ENCODE measurements around the gene CYB561A3. TPM values are rescaled to one million over a fixed set of nuclear protein-coding genes. Genes with fewer than 3 reads are reported as not detected.
"Not testable (repeated sequence)": the region's sequence is repeated elsewhere in the genome, so short reads cannot be mapped to it uniquely, and the experiment has no call there.

CYB561A3 gene, protein sequence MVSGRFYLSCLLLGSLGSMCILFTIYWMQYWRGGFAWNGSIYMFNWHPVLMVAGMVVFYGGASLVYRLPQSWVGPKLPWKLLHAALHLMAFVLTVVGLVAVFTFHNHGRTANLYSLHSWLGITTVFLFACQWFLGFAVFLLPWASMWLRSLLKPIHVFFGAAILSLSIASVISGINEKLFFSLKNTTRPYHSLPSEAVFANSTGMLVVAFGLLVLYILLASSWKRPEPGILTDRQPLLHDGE
- total RNA-seq = 58.4 and 75.4 TPM in 2 replicates

DNA sequence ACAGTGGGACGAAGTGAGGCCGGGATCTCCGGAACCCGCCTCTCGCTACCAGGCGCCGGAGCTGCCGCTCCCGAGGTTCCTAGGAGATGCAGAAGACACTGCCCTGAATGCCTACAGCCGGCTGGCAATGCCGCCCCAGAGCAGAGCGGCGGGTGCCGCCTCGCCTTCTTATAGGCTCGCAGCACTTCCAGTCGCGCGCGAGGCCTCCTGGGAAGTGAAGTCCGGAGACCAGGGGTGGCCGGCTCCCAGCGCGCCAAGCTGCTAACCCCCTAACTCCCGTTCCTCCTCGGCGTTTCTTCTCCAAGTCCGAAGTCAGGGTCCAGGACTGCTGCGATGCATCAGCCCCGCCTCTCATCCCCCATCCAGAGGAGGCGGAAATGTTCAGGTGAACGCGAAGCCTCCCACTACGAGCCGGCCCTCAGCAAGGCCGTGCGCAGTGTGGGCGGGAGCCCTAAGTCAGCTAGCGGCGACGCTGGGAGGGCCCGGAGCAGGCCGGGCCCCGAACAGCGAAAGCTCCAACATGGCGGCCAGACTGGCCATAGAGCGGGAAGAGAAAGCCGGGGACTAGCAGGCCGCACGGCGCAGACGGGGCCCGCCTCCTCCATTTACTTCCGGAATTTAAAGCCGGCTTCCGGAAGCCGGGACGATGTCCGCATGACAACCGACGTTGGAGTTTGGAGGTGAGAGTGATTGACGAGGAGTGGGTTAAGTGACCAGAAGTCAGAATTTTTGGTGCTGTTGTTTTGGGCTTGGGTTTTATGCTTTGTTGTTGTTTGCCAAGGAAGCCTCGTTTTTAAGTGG is at the start of gene CYB561A3, which contains the start of gene TMEM138:
Gene CYB561A3, minus strand, starts transcription at position 142 of the 801 bp plus-strand sequence. CDS start 5,169 bp downstream, outside the sequence.
Gene TMEM138, plus strand, starts transcription at position 634 of the 801 bp plus-strand sequence. CDS start 2,017 bp downstream, outside the sequence.
- peak; percentile 94 for DNase-seq

DNA sequence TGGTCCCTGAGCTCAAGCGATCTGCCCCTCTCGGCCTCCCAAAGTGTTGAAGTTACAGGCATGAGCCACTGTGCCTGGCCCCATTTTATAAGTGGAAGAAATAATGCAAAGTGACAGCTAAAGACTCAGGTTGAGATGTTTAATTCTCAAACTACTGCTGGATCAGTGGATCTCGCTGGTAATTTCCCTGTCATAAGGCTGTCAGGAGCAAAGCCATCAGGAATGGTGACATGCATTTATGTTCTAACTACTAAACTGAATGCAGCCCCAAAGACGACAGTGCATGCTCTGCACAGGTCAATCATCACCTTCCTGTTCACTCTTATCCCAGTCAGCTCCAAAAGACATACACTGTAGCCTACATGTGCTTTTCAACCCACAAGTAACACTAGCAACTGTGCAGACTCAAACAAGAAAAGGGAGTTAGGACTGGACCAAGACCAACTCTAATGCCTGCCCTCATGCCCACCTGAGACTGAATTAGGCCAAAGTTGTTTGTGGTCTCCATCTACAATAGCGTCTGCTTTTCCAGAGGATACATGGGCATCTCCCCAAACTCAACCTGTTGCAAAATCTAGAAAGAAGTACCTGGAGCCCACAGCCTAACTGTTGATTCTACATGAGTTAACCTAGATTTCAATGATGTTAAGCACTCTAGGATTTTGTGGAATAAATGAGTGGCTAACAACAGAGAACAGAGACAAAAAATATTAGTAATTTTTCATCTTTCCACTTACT is 45.5 kb upstream of the CYB561A3 start:
- DNase-seq = no peak

DNA sequence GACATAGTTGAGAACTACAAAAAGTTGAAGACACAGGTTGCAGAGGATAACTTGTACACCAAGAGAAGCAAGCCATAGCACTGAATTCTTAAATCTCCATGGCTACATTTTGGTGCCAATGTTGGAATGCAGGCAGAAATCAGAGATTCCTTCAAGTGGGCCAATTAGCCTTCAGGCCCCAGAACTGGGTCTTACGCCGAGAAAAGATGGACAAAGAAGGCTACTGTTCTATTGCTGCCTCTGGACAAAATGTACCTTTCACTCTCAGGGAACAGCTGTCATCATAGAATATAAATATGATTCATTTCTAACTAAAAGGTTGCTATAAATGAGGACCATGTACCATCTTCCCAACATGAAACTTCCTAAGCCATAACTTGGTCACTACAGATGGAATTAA is 44.4 kb upstream of the CYB561A3 start:
- DNase-seq = no peak

DNA sequence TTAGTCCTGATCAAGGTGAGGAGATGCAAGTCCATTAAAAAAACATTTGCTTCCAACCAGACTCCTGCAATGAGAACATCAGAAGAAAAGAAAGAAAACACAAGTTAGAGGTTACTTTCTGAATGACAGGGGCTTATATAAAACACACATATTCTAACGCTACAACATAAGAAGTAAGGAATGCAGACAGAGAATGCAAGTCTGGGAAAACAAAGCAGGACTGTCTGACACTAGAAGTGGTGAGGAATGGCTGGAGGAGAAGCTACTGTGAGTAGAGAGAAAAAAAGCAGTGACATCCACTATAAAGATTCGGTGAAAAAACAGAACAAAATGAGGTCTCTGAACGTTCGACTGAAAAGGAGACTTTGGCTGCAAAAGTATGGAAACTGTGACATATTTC is 43.0 kb upstream of the CYB561A3 start:
- DNase-seq = no peak

DNA sequence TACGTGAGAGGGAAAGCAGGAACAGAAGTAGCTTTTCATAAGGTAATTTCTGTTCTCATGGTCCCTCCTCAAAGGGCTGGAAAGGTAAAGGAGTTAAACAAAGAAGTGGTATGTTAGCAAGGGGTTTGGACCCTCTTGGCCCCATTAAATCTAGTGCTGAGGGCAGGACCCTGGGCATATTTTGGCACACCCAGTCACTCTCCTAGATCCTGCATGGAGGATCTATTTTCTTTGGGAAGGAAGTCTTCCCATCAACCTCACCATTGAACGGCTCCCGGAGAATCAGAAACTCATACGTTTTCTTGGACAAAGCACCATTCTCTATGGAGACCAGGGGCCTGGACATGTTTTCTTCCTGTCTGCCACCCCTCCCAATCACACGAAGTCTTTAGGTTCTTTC is 42.4 kb upstream of the CYB561A3 start:
- DNase-seq = no peak

DNA sequence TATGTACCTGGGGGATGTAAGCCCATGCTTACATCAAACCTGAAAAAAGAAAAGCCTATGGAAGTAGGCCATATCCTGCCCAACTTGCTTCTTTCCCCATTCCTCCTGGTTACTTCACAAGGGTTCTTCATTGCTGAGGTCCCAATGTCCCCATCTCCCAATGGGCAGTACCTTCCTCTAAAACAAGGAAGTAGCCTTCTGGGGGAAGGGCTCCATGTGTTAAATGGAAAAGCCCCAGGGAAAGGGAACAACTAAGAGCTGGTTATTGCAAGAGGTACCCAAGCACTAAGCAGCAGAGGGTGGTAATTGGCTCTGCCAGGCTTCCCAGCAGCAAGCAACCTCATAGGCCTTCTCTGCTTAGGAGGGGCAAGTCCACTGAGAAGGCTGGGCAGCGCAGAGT is 42.0 kb upstream of the CYB561A3 start:
- no peak for DNase-seq

DNA sequence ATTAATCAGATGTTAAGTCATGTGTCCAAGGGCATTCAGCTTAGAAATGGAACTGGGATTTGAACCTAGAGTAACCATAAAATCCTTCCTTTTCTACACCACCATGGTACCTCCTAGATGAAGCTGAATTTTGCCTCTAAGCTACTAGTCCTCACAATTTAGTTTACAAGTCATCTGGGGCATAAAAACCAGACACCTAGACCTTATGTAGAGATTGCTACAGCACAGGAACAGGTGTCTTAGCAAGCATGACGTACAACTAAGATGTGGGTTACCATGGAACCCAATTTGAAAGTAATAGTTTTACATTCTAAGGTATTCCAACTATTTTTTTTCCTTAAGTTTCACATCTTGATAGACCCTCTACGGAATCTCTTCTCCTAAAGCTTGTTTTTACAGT is 39.9 kb upstream of the CYB561A3 start:
- DNase-seq = no peak

DNA sequence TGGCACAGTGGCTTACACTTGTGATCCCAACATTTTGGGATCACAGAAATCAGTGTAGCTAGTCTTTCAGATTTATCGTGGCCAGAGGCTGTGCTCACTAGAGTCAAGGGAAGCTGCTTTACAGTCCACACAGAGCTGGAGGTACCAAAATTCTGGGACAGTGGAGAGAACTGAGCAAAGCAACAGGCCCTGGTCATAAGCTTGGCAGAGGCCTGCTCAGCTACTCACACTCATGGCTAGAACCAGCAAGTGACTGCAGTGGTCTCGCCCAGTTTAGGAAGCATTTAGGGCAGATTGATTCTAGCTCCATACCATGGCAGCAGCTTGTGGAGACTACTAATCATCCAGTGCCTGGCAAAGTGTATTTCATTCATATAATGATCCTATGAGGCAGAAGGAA is 39.5 kb upstream of the CYB561A3 start:
- DNase-seq = no peak

DNA sequence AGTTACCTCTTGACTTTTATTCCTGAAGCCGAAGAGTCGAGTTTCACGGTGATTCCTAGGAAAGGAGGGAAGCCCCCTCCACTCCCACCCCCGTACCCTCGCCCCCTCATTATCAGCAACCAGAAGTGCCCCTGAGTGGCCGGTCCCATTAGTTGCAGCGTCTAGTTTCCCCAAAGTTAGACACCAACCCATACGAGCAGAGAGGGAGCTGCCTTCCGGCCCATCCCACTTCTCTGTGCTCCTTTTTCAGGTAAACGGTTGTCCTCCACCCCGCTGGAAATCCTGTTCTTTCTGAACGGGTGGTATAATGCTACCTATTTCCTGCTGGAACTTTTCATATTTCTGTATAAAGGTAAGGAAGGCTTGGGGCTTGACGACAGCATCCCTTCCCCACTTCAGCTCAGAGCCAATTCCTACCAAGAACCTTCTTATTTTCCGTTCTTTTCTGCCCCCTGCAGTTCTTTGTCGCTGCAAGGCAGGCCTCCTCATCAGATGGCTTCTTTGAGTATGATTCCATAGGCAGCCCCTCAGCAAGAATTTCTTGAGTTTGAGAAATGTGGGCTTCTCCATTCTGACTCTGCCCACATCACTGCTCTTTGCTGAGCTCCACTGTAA is 31.4 kb upstream of the CYB561A3 start:
- peak; percentile 46 for DNase-seq

DNA sequence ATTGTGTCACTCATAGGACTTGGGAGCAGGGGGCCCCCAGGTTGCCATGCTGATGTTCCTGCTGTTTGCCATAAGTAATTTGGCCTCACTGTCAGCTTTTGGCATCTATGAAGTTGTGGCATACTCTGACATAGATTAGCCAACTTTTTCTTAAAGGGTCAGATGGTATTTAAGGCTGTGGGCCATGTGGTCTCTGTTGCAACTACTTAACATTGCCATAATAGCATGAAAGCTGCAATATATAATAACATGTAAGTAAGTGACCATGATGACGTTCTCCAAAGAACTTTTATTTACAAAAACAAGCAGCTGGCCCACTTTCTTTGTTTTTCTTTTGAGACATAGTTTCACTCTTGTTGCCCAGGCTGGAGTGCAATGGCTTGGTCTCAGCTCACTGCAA is 28.5 kb upstream of the CYB561A3 start:
- DNase-seq = no peak

DNA sequence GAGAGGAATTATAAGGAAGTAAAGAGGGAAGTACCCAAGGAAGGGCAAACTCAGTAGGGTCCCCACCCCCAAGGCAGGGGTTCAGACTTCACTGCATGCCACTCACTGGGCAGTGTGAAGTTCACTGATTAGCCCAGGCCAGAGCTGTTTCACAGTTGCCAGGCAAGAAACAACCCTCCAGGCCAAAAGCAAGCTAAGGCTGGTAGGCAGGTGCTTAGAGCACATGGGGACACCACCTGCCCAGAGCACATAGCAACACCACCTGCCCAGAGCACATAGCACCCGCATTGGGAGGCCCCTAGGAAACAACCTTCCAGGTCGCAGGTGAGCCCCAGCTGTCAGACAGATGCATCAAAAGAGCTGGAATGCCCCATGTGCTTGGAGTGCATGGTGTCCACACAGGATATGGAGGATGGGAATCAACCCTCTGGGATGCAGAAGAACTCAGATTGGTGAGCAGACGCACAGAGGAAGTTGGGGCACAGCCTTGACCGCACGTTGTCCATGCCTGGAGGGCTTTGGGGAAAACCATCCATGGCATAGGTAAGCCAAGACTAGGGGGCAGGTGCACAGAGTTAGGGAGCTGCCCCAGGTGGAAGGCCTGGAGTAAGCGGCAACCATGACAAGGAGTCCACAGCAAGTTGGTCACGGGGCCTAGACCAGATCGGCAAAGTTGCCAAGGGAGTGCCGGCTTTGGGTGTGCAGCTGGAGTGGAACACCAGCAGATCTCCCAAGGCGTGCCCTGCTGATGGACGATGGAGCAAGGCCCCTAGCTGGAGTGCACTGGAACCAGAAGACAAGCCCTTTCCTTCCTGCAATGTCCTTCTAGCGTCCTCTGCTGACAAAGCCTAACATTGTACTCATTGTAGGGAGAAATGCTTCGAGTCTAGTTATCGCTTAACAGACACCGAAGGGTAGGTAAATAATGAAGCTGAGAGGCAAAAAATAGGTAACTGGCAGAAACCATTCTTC is 22.9 kb upstream of the CYB561A3 start:
- DNase-seq = peak; percentile 52

DNA sequence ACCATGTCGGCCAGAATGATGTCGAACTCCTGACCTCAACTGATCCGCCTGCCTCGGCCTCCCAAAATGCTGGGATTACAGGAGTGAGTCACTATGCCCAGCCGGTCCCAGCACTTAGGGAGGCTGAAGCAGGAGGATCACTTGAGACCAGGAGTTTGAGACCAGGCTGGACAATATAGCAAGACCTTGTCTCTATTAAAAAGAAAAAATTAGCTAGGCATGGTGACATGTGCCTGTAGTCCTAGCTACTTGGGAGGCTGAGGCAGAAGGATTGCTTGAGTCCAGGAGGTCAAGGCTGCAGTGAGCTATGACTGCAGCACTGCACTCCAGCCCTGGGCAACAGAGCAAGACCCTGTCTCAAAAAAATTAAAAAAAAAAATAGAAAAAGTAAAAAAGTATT is 22.2 kb upstream of the CYB561A3 start:
- not testable (repeated sequence) for DNase-seq

DNA sequence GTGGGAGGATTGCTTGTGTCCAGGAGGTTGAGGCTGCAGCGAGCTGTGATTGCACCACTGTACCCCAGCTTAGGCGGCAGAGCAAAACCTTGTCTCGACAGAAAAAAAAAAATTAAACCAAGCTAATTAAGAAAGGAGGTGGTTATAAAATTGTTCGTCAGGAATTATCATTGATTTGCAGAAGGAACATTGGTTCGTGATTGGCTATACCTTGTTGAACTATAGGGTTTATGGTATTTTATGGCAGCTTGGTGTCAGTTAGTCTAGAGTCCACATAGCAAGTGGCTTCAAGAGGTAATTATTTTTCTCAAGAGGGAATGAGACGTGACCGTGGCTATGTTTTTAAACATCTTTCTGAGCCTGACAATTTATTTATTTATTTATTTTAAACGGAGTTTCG is 19.2 kb upstream of the CYB561A3 start:
- no peak for DNase-seq

DNA sequence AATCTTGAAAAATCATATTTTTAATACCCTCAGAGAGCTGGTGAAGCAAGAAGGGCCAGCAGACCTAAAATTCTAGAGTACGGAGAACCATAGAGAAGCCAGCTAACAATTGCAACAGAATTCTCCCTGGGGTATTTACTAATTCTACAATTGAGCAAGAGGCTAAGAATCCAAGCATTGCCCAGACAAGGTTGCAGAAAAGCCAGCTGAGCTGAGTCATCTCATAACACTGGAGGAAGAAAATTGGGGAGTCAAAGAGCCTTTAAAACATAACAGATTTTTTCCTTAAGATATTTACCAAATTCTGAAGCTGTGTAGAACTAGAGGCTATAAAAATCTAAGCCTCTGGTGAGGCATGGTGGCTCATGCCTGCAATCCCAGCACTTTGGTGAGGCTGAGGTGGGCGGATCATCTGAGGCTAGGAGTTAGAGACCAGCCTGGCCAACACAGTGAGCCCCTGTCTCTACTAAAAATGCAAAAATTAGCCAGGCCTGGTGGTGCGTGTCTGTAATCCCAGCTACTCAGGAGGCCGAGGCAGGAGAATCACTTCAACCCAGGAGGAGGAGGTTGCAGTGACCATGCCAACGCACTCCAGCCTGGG is 17.1 kb upstream of the CYB561A3 start:
- DNase-seq = no peak

DNA sequence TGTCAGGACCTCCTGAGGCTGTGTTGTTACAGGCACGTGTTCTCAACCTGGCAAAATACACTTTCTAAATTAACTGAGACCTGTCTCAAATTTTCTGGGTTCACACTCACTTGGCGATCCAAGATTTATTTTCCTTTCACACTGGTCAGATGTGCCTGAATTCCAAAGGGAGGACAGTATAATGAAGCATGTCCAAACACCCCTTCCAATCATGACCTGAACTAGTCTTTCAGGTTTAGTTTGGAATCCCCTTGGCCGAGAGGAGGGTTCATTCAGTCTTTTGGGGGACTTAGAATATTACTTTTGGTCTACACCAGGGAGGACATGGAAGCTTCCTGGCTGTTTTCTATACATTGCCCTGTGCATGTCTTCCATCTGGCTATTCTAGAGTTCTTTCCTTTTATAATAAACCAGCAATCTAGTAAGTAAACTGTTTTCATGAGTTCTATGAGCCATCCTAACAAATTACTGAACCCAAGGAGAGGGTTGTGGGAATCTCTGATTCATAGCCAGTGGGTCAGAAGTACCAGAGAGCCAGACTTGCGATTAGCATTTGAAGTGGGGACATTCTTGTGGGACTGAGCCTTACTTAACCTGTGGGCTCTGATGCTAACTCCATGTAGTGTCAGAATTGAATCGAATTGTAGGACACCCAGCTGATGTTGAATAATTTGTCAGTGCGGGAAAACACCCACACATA is 15.9 kb upstream of the CYB561A3 start:
- DNase-seq = no peak

DNA sequence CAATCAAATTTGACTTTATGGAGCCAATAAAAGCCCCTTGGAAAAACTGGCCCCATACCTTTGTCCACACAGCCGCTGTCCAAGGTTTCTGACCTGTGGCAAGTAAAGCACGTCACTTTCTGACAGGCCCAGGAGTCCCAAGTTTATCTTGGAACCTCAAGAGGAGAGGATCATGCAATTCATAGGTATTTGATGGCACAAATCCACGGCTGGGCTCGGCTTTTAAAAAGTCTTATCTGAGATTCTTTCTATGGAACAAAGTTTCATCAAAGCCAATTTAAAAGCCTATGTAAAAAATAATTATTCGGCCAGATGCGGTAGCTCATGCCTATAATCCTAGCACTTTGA is 14.1 kb upstream of the CYB561A3 start:
- DNase-seq = no peak

DNA sequence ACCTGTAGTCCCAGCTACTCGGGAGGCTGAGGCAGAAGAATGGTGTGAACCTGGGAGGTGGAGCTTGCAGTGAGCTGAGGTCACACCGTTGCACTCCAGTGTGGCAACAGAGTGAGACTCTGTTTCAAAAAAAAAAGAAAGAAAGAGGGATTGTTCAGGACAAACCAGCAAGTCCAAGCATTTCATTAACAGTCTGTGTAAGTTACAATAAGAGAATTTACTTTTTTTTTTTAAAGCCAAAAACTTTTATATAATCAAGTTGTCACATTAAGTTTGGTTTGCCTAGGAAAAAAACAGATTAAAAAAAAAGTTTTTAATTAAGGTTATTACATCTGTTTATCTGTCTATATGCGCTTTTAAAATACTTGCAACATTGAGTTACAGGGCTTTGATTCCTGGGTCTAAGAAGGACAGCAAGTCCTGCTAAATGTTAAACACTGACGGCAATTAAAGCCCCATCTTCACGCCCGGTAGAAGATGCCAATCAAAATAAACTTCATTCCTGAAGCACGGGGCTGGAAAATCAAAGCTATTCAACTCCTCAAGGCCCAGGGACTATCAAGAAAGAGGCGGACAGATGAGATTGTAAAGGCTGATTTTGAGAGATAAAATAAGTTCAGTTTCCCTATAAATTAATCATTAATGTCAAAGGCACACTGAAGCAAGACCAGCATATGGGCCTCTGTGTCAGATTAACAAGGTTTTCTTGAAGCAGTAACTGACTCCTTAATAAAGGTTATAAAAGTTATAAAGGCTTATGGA is 11.2 kb upstream of the CYB561A3 start:
- no peak for DNase-seq

DNA sequence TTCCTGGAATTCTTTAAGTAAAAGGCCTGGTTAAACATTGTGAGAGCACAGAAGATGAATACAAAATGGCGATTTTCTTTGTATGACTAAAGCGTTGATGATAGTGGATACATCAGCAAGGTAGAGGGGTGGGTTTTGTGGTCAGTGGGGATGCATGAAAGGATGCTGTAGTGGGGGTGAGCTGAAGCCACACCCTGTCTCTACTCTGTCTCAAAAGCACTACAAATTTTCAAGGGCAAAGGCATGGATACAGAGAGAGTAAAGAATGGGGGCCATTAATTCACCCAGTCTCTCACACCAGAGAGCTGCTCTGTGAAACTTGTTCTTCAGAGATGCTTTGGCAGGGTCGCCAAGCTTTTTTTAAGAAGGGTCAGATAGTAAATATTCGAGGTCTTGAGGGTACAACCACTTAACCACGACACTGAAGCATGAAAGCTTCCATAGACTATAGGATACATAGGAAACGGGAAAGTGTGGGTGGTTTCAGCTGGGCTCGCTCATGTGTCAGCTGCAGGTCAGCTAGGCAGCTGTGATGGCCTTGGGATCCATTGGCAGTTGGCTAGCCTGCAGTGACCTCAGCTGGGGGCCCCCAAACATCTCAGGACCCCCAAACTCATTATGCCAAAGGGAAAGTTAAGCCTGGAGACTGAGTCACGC is 8.8 kb upstream of the CYB561A3 start:
- DNase-seq = no peak
